GM23338 (cell line): ENCODE measurements around the gene CCL18. TPM values are rescaled to one million over a fixed set of nuclear protein-coding genes. Genes with fewer than 3 reads are reported as not detected.

Experiments
- ATAC-seq: fragments of 200-7000 bp; cut with Tn5 transposase; 3 replicates; pipeline ENCODE4 v1.9.1; 2020
- DNase-seq: peaks from one replicate; pipeline ENCODE4 v3.0.0-alpha.2; 2015; ENCODE audit warnings: low spot score
- H2AFZ ChIP-seq: fragments of 200-600 bp; sonication (generic); 2 replicates; pipeline ENCODE4 v1.8.0; 2016; ENCODE audit warnings: antibody characterized with exemption, mild to moderate bottlenecking, moderate library complexity
- H3F3A ChIP-seq: fragments of 200-600 bp; sonication (generic); replicated peaks from 2 replicates; pipeline ENCODE4 v1.8.0; 2017; ENCODE audit warnings: antibody characterized with exemption, mixed run types, low read depth
- H3K27ac ChIP-seq: fragments of 200-600 bp; sonication (generic); 2 replicates; pipeline ENCODE4 v1.6.1; 2016; ENCODE audit warnings: low read depth
- H3K27me3 ChIP-seq: fragments of 200-600 bp; sonication (generic); 2 replicates; pipeline ENCODE4 v1.8.0; 2016; ENCODE audit warnings: mild to moderate bottlenecking, mixed run types, moderate library complexity; ENCODE audit not compliant: insufficient read depth
- H3K36me3 ChIP-seq: fragments of 200-600 bp; sonication (generic); 2 replicates; pipeline ENCODE4 v1.8.0; 2016; ENCODE audit warnings: mild to moderate bottlenecking; ENCODE audit not compliant: insufficient read depth
- H3K4me1 ChIP-seq: fragments of 200-600 bp; sonication (generic); 2 replicates; pipeline ENCODE4 v1.8.0; 2016; ENCODE audit warnings: mild to moderate bottlenecking, moderate library complexity; ENCODE audit not compliant: insufficient read depth
- H3K4me2 ChIP-seq: fragments of 200-600 bp; sonication (generic); 2 replicates; pipeline ENCODE4 v1.7.1; 2017; ENCODE audit warnings: mixed run types
- H3K4me3 ChIP-seq: fragments of 200-600 bp; sonication (generic); 2 replicates; pipeline ENCODE4 v1.6.1; 2016; ENCODE audit warnings: mixed run types
- H3K79me2 ChIP-seq: fragments of 200-600 bp; sonication (generic); replicated peaks from 2 replicates; pipeline ENCODE4 v1.8.0; 2017; ENCODE audit warnings: mild to moderate bottlenecking; ENCODE audit not compliant: insufficient read depth
- H3K9me2 ChIP-seq: fragments of 200-600 bp; sonication (generic); 2 replicates; pipeline ENCODE4 v1.8.0; 2017; ENCODE audit not compliant: insufficient read depth
- H4K20me1 ChIP-seq: fragments of 200-600 bp; sonication (generic); replicated peaks from 2 replicates; pipeline ENCODE4 v1.8.0; 2017; ENCODE audit warnings: mild to moderate bottlenecking; ENCODE audit not compliant: insufficient read depth
- H3K27ac Mint-ChIP-seq: 2 replicates; pipeline ENCODE4 v1.8.0; 2020; ENCODE audit warnings: inconsistent platforms, mild to moderate bottlenecking, moderate library complexity, mixed read lengths
- H3K27me3 Mint-ChIP-seq: 3 replicates; pipeline ENCODE4 v1.8.0; 2022; ENCODE audit warnings: low read depth, mild to moderate bottlenecking, moderate library complexity, mixed read lengths, inconsistent platforms; ENCODE audit not compliant: insufficient read depth, poor library complexity
- H3K36me3 Mint-ChIP-seq: 3 replicates; pipeline ENCODE4 v1.8.0; 2021; ENCODE audit warnings: low read depth, mild to moderate bottlenecking, inconsistent platforms, moderate library complexity, mixed read lengths
- H3K4me1 Mint-ChIP-seq: 3 replicates; pipeline ENCODE4 v1.8.0; 2020; ENCODE audit warnings: mild to moderate bottlenecking, inconsistent platforms, mixed read lengths
- H3K4me3 Mint-ChIP-seq: 3 replicates; pipeline ENCODE4 v1.8.0; 2021; ENCODE audit warnings: moderate library complexity, mild to moderate bottlenecking, inconsistent platforms, mixed read lengths
- H3K9me3 Mint-ChIP-seq: 3 replicates; pipeline ENCODE4 v1.8.0; 2020; ENCODE audit warnings: moderate library complexity, mild to moderate bottlenecking, inconsistent platforms, mixed read lengths
- CREB1 ChIP-seq: fragments of 250-450 bp; sonication (Bioruptor Pico); IDR thresholded peaks from 2 replicates; pipeline ENCODE4 v1.5.0; 2020; ENCODE audit warnings: low read depth, mild to moderate bottlenecking, moderate library complexity
- ETS1 ChIP-seq: IDR thresholded peaks from 2 replicates; pipeline ENCODE4 v1.6.1; 2016; ENCODE audit warnings: antibody characterized with exemption
- EZH2 ChIP-seq: fragments of 200-600 bp; sonication (generic); IDR thresholded peaks from one replicate; pipeline ENCODE4 v1.8.0; 2017; ENCODE audit warnings: antibody characterized with exemption, mild to moderate bottlenecking, low read depth; ENCODE audit not compliant: unreplicated experiment
- EZH2phosphoT487 ChIP-seq: fragments of 200-600 bp; sonication (generic); IDR thresholded peaks from one replicate; pipeline ENCODE4 v1.8.1; 2018; ENCODE audit warnings: antibody characterized with exemption; ENCODE audit not compliant: unreplicated experiment
- JUNB ChIP-seq: IDR thresholded peaks from one replicate; pipeline ENCODE4 v1.6.1; 2016; ENCODE audit warnings: antibody characterized with exemption; ENCODE audit not compliant: unreplicated experiment
- NANOG ChIP-seq: IDR thresholded peaks from 2 replicates; pipeline ENCODE4 v1.6.1; 2016; ENCODE audit warnings: antibody characterized with exemption, borderline replicate concordance
- POLR2AphosphoS5 ChIP-seq: IDR thresholded peaks from 2 replicates; pipeline ENCODE4 v1.6.1; 2016; ENCODE audit warnings: antibody characterized with exemption, low read depth
- STAT1 ChIP-seq: IDR thresholded peaks from one replicate; pipeline ENCODE4 v1.6.1; 2016; ENCODE audit warnings: antibody characterized with exemption; ENCODE audit not compliant: unreplicated experiment
- ZNF114 ChIP-seq: fragments of 250-450 bp; sonication (Bioruptor Pico); IDR thresholded peaks from 2 replicates; pipeline ENCODE4 v1.5.0; 2020; ENCODE audit warnings: mild to moderate bottlenecking, moderate library complexity
- ZNF331 ChIP-seq: fragments of 250-450 bp; sonication (Bioruptor Pico); IDR thresholded peaks from 2 replicates; pipeline ENCODE4 v1.5.0; 2020; ENCODE audit warnings: low read depth, mild to moderate bottlenecking, moderate library complexity
- polyA plus RNA-seq: library from polyadenylated mRNA; unstranded; fragments of >200 nt; fragmentation: Nextera tagmentation; extraction: Ambion mirVana; gene quantifications from 2 replicates; pipeline ENCODE4 v1.2.1, GENCODE V29; 2016
- total RNA-seq: library from RNA; depleted of rRNA; stranded (reverse); fragments of >200 nt; shearing (Covaris generic); gene quantifications from 2 replicates; pipeline ENCODE4 v1.2.3, GENCODE V29; 2014
- TF ChIP-seq, protein P1 (sequence below): IDR thresholded peaks from one replicate; pipeline ENCODE4 v1.6.1; 2018; ENCODE audit warnings: antibody characterized with exemption; ENCODE audit not compliant: unreplicated experiment
- TF ChIP-seq, protein P2 (sequence below): fragments of 250-450 bp; sonication (Bioruptor Pico); IDR thresholded peaks from 2 replicates; pipeline ENCODE4 v1.5.0; 2020; ENCODE audit warnings: mild to moderate bottlenecking, moderate library complexity
- TF ChIP-seq, protein P3 (sequence below), 2 experiments: fragments of 200-600 bp in 1 of 2; sonication (generic) in 1 of 2; conservative IDR thresholded peaks; 2 replicates each; pipeline versions ENCODE4 v1.5.1 to v1.6.1; 2016 to 2017; ENCODE audit warnings: antibody characterized with exemption in 2 of 2, low read depth in 2 of 2, mild to moderate bottlenecking in 2 of 2, moderate library complexity in 1 of 2

CCL18 gene
- total and polyA plus RNA-seq, 2 experiments from 2014 or later, result not detected

- ATAC-seq, result no peak
These were observed 8.9 kb upstream of the CCL18 start for GRCh38 chr17:36055171-36055570.

More at GRCh38 chr17:36055171-36055570, 8.9 kb upstream of the CCL18 start:
- Histone ChIP-seq H3K36me3 (0 out of 2 replicates have a peak, but pooled peaks cover 3% of the 10 kb centered on the region), H3K27me3 (no peaks in the 10 kb centered on the region), H3K9me2 (peaks cover 4% of the 10 kb centered on the region), H3K4me3 (no peak overlapping the region), H2AFZ (no peak overlapping the region), H3K27ac (no peak overlapping the region), H4K20me1 (no peaks in the 10 kb centered on the region), H3K4me1 (no peaks in the 10 kb centered on the region), H3K4me2 (no peak overlapping the region), H3K79me2 (no peaks in the 10 kb centered on the region), H3F3A (no peaks in the 10 kb centered on the region)
- Mint-ChIP-seq H3K4me3 (no peak overlapping the region), H3K4me1 (no peaks in the 10 kb centered on the region), H3K9me3 (peaks cover 11% of the 10 kb centered on the region), H3K27me3 (peaks cover 2% of the 10 kb centered on the region), H3K36me3 (no peaks in the 10 kb centered on the region), H3K27ac (no peak overlapping the region)
- TF ChIP-seq ZNF114 (CRISPR knock-in tag) (no peak), CREB1 (CRISPR knock-in tag) (no peak), POLR2AphosphoS5 (no peak), JUNB (no peak), ZNF331 (CRISPR knock-in tag) (no peak), ETS1 (no peak), STAT1 (no peak), NANOG (no peak), EZH2phosphoT487 (no peak), EZH2 (no peak)
- TF ChIP-seq, protein P1, sequence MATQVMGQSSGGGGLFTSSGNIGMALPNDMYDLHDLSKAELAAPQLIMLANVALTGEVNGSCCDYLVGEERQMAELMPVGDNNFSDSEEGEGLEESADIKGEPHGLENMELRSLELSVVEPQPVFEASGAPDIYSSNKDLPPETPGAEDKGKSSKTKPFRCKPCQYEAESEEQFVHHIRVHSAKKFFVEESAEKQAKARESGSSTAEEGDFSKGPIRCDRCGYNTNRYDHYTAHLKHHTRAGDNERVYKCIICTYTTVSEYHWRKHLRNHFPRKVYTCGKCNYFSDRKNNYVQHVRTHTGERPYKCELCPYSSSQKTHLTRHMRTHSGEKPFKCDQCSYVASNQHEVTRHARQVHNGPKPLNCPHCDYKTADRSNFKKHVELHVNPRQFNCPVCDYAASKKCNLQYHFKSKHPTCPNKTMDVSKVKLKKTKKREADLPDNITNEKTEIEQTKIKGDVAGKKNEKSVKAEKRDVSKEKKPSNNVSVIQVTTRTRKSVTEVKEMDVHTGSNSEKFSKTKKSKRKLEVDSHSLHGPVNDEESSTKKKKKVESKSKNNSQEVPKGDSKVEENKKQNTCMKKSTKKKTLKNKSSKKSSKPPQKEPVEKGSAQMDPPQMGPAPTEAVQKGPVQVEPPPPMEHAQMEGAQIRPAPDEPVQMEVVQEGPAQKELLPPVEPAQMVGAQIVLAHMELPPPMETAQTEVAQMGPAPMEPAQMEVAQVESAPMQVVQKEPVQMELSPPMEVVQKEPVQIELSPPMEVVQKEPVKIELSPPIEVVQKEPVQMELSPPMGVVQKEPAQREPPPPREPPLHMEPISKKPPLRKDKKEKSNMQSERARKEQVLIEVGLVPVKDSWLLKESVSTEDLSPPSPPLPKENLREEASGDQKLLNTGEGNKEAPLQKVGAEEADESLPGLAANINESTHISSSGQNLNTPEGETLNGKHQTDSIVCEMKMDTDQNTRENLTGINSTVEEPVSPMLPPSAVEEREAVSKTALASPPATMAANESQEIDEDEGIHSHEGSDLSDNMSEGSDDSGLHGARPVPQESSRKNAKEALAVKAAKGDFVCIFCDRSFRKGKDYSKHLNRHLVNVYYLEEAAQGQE, result no peak
- TF ChIP-seq, protein P2, sequence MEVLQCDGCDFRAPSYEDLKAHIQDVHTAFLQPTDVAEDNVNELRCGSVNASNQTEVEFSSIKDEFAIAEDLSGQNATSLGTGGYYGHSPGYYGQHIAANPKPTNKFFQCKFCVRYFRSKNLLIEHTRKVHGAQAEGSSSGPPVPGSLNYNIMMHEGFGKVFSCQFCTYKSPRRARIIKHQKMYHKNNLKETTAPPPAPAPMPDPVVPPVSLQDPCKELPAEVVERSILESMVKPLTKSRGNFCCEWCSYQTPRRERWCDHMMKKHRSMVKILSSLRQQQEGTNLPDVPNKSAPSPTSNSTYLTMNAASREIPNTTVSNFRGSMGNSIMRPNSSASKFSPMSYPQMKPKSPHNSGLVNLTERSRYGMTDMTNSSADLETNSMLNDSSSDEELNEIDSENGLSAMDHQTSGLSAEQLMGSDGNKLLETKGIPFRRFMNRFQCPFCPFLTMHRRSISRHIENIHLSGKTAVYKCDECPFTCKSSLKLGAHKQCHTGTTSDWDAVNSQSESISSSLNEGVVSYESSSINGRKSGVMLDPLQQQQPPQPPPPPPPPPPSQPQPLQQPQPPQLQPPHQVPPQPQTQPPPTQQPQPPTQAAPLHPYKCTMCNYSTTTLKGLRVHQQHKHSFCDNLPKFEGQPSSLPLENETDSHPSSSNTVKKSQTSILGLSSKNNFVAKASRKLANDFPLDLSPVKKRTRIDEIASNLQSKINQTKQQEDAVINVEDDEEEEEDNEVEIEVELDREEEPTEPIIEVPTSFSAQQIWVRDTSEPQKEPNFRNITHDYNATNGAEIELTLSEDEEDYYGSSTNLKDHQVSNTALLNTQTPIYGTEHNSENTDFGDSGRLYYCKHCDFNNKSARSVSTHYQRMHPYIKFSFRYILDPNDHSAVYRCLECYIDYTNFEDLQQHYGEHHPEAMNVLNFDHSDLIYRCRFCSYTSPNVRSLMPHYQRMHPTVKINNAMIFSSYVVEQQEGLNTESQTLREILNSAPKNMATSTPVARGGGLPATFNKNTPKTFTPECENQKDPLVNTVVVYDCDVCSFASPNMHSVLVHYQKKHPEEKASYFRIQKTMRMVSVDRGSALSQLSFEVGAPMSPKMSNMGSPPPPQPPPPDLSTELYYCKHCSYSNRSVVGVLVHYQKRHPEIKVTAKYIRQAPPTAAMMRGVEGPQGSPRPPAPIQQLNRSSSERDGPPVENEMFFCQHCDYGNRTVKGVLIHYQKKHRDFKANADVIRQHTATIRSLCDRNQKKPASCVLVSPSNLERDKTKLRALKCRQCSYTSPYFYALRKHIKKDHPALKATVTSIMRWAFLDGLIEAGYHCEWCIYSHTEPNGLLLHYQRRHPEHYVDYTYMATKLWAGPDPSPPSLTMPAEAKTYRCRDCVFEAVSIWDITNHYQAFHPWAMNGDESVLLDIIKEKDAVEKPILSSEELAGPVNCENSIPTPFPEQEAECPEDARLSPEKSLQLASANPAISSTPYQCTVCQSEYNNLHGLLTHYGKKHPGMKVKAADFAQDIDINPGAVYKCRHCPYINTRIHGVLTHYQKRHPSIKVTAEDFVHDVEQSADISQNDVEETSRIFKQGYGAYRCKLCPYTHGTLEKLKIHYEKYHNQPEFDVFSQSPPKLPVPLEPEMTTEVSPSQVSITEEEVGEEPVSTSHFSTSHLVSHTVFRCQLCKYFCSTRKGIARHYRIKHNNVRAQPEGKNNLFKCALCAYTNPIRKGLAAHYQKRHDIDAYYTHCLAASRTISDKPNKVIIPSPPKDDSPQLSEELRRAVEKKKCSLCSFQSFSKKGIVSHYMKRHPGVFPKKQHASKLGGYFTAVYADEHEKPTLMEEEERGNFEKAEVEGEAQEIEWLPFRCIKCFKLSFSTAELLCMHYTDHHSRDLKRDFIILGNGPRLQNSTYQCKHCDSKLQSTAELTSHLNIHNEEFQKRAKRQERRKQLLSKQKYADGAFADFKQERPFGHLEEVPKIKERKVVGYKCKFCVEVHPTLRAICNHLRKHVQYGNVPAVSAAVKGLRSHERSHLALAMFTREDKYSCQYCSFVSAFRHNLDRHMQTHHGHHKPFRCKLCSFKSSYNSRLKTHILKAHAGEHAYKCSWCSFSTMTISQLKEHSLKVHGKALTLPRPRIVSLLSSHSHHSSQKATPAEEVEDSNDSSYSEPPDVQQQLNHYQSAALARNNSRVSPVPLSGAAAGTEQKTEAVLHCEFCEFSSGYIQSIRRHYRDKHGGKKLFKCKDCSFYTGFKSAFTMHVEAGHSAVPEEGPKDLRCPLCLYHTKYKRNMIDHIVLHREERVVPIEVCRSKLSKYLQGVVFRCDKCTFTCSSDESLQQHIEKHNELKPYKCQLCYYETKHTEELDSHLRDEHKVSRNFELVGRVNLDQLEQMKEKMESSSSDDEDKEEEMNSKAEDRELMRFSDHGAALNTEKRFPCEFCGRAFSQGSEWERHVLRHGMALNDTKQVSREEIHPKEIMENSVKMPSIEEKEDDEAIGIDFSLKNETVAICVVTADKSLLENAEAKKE (CRISPR knock-in tag), result no peak
- TF ChIP-seq, protein P3, sequence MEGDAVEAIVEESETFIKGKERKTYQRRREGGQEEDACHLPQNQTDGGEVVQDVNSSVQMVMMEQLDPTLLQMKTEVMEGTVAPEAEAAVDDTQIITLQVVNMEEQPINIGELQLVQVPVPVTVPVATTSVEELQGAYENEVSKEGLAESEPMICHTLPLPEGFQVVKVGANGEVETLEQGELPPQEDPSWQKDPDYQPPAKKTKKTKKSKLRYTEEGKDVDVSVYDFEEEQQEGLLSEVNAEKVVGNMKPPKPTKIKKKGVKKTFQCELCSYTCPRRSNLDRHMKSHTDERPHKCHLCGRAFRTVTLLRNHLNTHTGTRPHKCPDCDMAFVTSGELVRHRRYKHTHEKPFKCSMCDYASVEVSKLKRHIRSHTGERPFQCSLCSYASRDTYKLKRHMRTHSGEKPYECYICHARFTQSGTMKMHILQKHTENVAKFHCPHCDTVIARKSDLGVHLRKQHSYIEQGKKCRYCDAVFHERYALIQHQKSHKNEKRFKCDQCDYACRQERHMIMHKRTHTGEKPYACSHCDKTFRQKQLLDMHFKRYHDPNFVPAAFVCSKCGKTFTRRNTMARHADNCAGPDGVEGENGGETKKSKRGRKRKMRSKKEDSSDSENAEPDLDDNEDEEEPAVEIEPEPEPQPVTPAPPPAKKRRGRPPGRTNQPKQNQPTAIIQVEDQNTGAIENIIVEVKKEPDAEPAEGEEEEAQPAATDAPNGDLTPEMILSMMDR (conservative IDR thresholded peaks at IDR 0.05; ENCODE audit: low read depth in 2 of 2), result no peak
- no peak for DNase-seq
